Kidney tubule cell (primary cell): ENCODE results near the gene LRRC23.
"Not testable (repeated sequence)": the region's sequence is repeated elsewhere in the genome, so short reads cannot be mapped to it uniquely, and the experiment has no call there.

ENCODE experiments used
- DNase-seq: peaks from one replicate; pipeline ENCODE4 v3.0.0-alpha.2; 2018; ENCODE audit warnings: low spot score

LRRC23 gene

GRCh38 chr12:6904280-6905276 is at the start of gene LRRC23:
LRRC23 (plus strand) TSS chr12:6904822; CDS start chr12:6905634, 812 bp downstream.
- DNase-seq = peak; percentile 96

GRCh38 chr12:6855322-6855721 is 49.3 kb upstream of the LRRC23 start:
- no peak for DNase-seq

- no peak for DNase-seq
Measured at GRCh38 chr12:6858799-6859198, 45.8 kb upstream of the LRRC23 start.

- no peak for DNase-seq
Measured at GRCh38 chr12:6860116-6860515, 44.5 kb upstream of the LRRC23 start.

- DNase-seq = no peak
Measured at GRCh38 chr12:6860942-6861341, 43.7 kb upstream of the LRRC23 start.

GRCh38 chr12:6861391-6861790 is 43.2 kb upstream of the LRRC23 start:
- no peak for DNase-seq

- DNase-seq = no peak
Measured at GRCh38 chr12:6863033-6863432, 41.6 kb upstream of the LRRC23 start.

GRCh38 chr12:6863586-6864321 is 40.9 kb upstream of the LRRC23 start:
- no peak for DNase-seq

- not testable (repeated sequence) for DNase-seq
Measured at GRCh38 chr12:6865307-6865706, 39.3 kb upstream of the LRRC23 start.

GRCh38 chr12:6866163-6866919 is 38.3 kb upstream of the LRRC23 start:
- DNase-seq = no peak

GRCh38 chr12:6866920-6867412 is 37.7 kb upstream of the LRRC23 start:
- DNase-seq = no peak

GRCh38 chr12:6867413-6868210 is 37.0 kb upstream of the LRRC23 start, which contains the start of gene TPI1:
TPI1 (plus strand) TSS chr12:6867531; CDS start chr12:6867567, 36 bp downstream.
- peak; percentile 88 for DNase-seq

GRCh38 chr12:6868211-6869048 is 36.2 kb upstream of the LRRC23 start:
- no peak for DNase-seq

- DNase-seq = peak; percentile 84
Measured at GRCh38 chr12:6869049-6870021, 35.3 kb upstream of the LRRC23 start.

GRCh38 chr12:6870304-6870703 is 34.3 kb upstream of the LRRC23 start:
- not testable (repeated sequence) for DNase-seq

GRCh38 chr12:6871052-6871957 is 33.3 kb upstream of the LRRC23 start:
- peak; percentile 82 for DNase-seq
